H4 (cell line): ENCODE data around the gene HSPB3. TPM values are rescaled to one million over a fixed set of nuclear protein-coding genes. Genes with fewer than 3 reads are reported as not detected.
"Not testable (repeated sequence)": the region's sequence is repeated elsewhere in the genome, so short reads cannot be mapped to it uniquely, and the experiment has no call there.

Source experiments
- DNase-seq: peaks from one replicate; pipeline ENCODE4 v3.0.0-alpha.2; 2015; ENCODE audit warnings: low spot score
- total RNA-seq: library from RNA; depleted of rRNA; stranded (reverse); fragments of >200 nt; shearing (Covaris generic); gene quantifications from 2 replicates; pipeline ENCODE4 v1.2.3, GENCODE V29; 2014; rRNA removed

The HSPB3 gene
- total RNA-seq, result 25.8 and 26.7 TPM in 2 replicates

- DNase-seq, result peak; percentile 86
Measured at GRCh38 chr5:54455413-54456157, at the start of gene HSPB3. Gene HSPB3, plus strand, starts transcription at chr5:54455699. Its CDS starts 91 bp downstream, at chr5:54455790.

- no peak for DNase-seq
Measured at GRCh38 chr5:54411176-54411575, 44.3 kb upstream of the HSPB3 start.

GRCh38 chr5:54412913-54413312, 42.6 kb upstream of the HSPB3 start:
- DNase-seq, result no peak

GRCh38 chr5:54415147-54415546, 40.4 kb upstream of the HSPB3 start:
- no peak for DNase-seq

GRCh38 chr5:54415896-54416601, 39.5 kb upstream of the HSPB3 start:
- DNase-seq, result peak; percentile 23

- peak; percentile 35 for DNase-seq
Measured at GRCh38 chr5:54419573-54420423, 35.7 kb upstream of the HSPB3 start.

- not testable (repeated sequence) for DNase-seq
Measured at GRCh38 chr5:54420511-54420910, 35.0 kb upstream of the HSPB3 start.

- DNase-seq, result no peak
Measured at GRCh38 chr5:54421976-54422375, 33.5 kb upstream of the HSPB3 start.

GRCh38 chr5:54425258-54425657, 30.2 kb upstream of the HSPB3 start:
- no peak for DNase-seq

GRCh38 chr5:54426209-54426608, 29.3 kb upstream of the HSPB3 start:
- DNase-seq, result no peak

GRCh38 chr5:54434650-54435049, 20.8 kb upstream of the HSPB3 start:
- DNase-seq, result not testable (repeated sequence)

GRCh38 chr5:54438620-54439389, 16.7 kb upstream of the HSPB3 start:
- no peak for DNase-seq

- no peak for DNase-seq
Measured at GRCh38 chr5:54440456-54440893, 15.0 kb upstream of the HSPB3 start.

GRCh38 chr5:54442271-54442670, 13.2 kb upstream of the HSPB3 start:
- DNase-seq, result no peak

GRCh38 chr5:54443270-54443669, 12.2 kb upstream of the HSPB3 start:
- peak; percentile 39 for DNase-seq

- no peak for DNase-seq
Measured at GRCh38 chr5:54445691-54446378, 9.7 kb upstream of the HSPB3 start.

GRCh38 chr5:54446379-54446732, 9.1 kb upstream of the HSPB3 start:
- DNase-seq, result no peak

- no peak for DNase-seq
Measured at GRCh38 chr5:54449923-54450322, 5.6 kb upstream of the HSPB3 start.

GRCh38 chr5:54450542-54450941, 5.0 kb upstream of the HSPB3 start:
- DNase-seq, result no peak

- no peak for DNase-seq
Measured at GRCh38 chr5:54453046-54453445, 2.5 kb upstream of the HSPB3 start.

- DNase-seq, result no peak
Measured at GRCh38 chr5:54454602-54455001, 897 bp upstream of the HSPB3 start.
